ENCODE measurements around the gene TDRD12.
"Not testable (repeated sequence)": the region's sequence is repeated elsewhere in the genome, so short reads cannot be mapped to it uniquely, and the experiment has no call there.

- TF ChIP-seq CTCF (IDR thresholded peaks at IDR 0.05); POLR2A (IDR thresholded peaks at IDR 0.05); POLR2AphosphoS5 (IDR thresholded peaks at IDR 0.05; ENCODE audit: insufficient read depth in 1 of 2, low read depth in 1 of 2): not testable (repeated sequence)
These were observed 128.5 kb downstream of the TDRD12 start for GRCh38 chr19:32848035-32848434.
